Umbilical cord (tissue), 2 donors: ENCODE data around the gene AGTRAP. TPM values are rescaled to one million over a fixed set of nuclear protein-coding genes. Genes with fewer than 3 reads are reported as not detected.

ENCODE experiments used
- DNase-seq: peaks from one replicate; pipeline ENCODE4 v3.0.0-alpha.2; 2015; ENCODE audit warnings: low spot score
- total RNA-seq: library from RNA; depleted of rRNA; stranded (reverse); fragments of >200 nt; gene quantifications from one replicate; pipeline ENCODE4 v1.2.3, GENCODE V29; 2014; ENCODE audit warnings: low replicate concordance; ENCODE audit not compliant: insufficient read depth

AGTRAP gene
- total RNA-seq, 1 donor from 2014 or later, result 43.3 TPM

- DNase-seq, result no peak
Measured at GRCh38 chr1:11706292-11706691, 29.6 kb upstream of the AGTRAP start.

GRCh38 chr1:11707621-11708276 lies 28.2 kb upstream of the AGTRAP start:
- DNase-seq, result no peak

GRCh38 chr1:11708554-11709350 lies 27.2 kb upstream of the AGTRAP start:
- DNase-seq, result no peak

- DNase-seq, result no peak
Measured at GRCh38 chr1:11711490-11711889, 24.4 kb upstream of the AGTRAP start.

GRCh38 chr1:11712285-11712684 lies 23.7 kb upstream of the AGTRAP start:
- no peak for DNase-seq

GRCh38 chr1:11713095-11713494 lies 22.8 kb upstream of the AGTRAP start:
- no peak for DNase-seq

GRCh38 chr1:11714831-11715575 lies 20.9 kb upstream of the AGTRAP start:
- no peak for DNase-seq

- DNase-seq, result peak; percentile 67
Measured at GRCh38 chr1:11719313-11720032, 16.5 kb upstream of the AGTRAP start.

- no peak for DNase-seq
Measured at GRCh38 chr1:11720033-11720376, 15.9 kb upstream of the AGTRAP start.

GRCh38 chr1:11720525-11720924 lies 15.4 kb upstream of the AGTRAP start:
- DNase-seq, result no peak

- DNase-seq, result no peak
Measured at GRCh38 chr1:11721311-11721710, 14.6 kb upstream of the AGTRAP start.

GRCh38 chr1:11722538-11722937 lies 13.4 kb upstream of the AGTRAP start:
- no peak for DNase-seq

GRCh38 chr1:11725616-11726015 lies 10.3 kb upstream of the AGTRAP start:
- no peak for DNase-seq

- DNase-seq, result no peak
Measured at GRCh38 chr1:11727119-11727518, 8.8 kb upstream of the AGTRAP start.

GRCh38 chr1:11728126-11728806 lies 7.7 kb upstream of the AGTRAP start:
- DNase-seq, result no peak

- no peak for DNase-seq
Measured at GRCh38 chr1:11729155-11729497, 6.8 kb upstream of the AGTRAP start.

GRCh38 chr1:11729498-11730428 lies 6.2 kb upstream of the AGTRAP start:
- DNase-seq, result peak; percentile 20

- DNase-seq, result peak; percentile 65
Measured at GRCh38 chr1:11730429-11730891, 5.5 kb upstream of the AGTRAP start.

GRCh38 chr1:11731691-11732283 lies 4.1 kb upstream of the AGTRAP start:
- DNase-seq, result peak; percentile 83

- DNase-seq, result no peak
Measured at GRCh38 chr1:11733306-11733705, 2.6 kb upstream of the AGTRAP start.
